T-helper 22 cell (primary cell): ENCODE measurements around the gene CALML6.

ENCODE experiments used
- DNase-seq: peaks from one replicate; pipeline ENCODE4 v3.0.0-alpha.2; 2020; ENCODE audit warnings: low read depth

The CALML6 gene

DNA sequence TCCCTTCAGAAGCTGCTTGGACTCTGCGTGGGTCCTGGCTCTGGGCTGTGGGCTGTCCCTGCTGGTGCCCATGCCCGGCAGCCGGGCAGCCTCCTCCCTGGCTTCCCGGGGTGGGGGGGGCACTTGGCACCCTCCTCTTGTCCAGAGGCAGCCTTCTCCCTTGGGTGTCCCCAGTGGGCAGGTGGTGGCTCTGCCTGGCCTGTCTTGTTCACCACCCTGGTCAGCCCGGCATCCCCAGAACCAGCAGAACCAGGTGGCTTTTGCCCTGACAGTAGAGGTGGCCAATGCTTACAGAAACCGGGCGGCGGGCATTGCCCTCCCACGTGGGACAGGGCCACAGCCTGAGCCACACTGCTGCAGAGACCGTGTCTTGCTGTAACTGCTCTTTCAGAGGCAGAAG is 50.5 kb downstream of the CALML6 start:
- DNase-seq: no peak

DNA sequence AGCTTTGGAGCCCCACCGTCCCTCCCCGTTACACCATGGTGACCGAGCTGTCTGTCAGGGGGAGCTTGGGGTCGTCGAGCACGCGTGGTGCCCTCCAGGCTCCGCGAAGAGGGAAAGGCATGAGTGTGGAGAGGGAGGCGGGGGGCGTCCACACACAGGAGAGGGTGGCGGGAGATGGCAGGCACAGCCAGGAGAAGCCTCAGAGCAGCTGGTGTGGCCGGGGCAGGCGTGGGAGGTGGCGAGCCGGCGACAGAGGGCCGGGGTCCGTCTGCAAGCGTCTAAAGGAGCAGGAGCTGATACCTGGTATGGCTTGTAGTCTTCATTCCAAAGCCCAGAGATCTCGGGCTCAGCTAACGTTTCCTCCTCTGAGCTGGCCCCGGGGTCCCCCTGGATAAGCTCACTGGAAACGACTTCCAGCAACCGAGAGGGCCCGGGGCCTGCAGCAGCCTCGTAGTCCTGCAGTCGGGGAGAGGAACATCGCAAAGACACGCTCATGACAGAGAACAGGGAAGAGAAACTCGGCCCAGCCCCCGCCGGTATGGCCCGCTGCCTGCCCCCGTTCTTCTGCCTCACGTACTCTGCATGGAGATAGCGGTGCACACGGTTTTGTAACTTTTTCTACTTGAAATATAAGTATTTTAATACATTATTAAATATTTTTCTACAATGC is 51.1 kb downstream of the CALML6 start:
- no peak for DNase-seq
